Vein endothelial cell (primary cell): ENCODE data around the gene METTL9. TPM values are rescaled to one million over a fixed set of nuclear protein-coding genes. Genes with fewer than 3 reads are reported as not detected.

ENCODE experiments used
- small RNA-seq: library from RNA; depleted of rRNA; stranded (forward); fragments of <200 nt; gene quantifications from one replicate; pipeline ENCODE3, GENCODE V24; 2012
- total RNA-seq: library from RNA; depleted of rRNA; stranded (reverse); fragments of >200 nt; gene quantifications from 2 replicates; pipeline ENCODE4 v1.2.3, GENCODE V29; 2012

The METTL9 gene
- 199 and 211 TPM in 2 replicates for total RNA-seq

GRCh38 chr16:21599122-21600030, at the start of gene METTL9:
Gene METTL9 (plus strand): TSS chr16:21599577. CDS start chr16:21599734, 157 bp downstream.

GRCh38 chr16:21652453-21652852, 53.1 kb downstream of the METTL9 start, which contains the start of gene IGSF6:
Gene IGSF6 (minus strand): TSS chr16:21652608. CDS start chr16:21652598, 10 bp downstream.

GRCh38 chr16:21663889-21664647, 64.7 kb downstream of the METTL9 start, which contains the start of gene OTOA:
Gene OTOA (plus strand): TSS chr16:21663968. CDS start chr16:21678515, 14,547 bp downstream.

Small RNAs within 50 kb of the gene (small RNA-seq; reads per million reads assigned to genes)
- gene RF00478: not detected
- 1.8 reads per million, percentile 76 among the genes with 10 or more reads in this experiment for gene RNU6-1005P
- gene RNU6-196P: not detected

Other genes starting within 250 kb of the METTL9 start
- gene IGSF6, start 53.0 kb downstream of the METTL9 start, total RNA-seq: not detected in 2 replicates
- under 0.01 and 0.29 TPM in 2 replicates for gene OTOA, start 64.4 kb downstream of the METTL9 start, total RNA-seq